NCI-H2107 (cell line): ENCODE measurements around the gene FAM50A.

Source experiments
- DNase-seq: peaks from one replicate; lab custom pipeline; 2025; lab: John Stamatoyannopoulos, UW

The FAM50A gene

GRCh38 chrX:154466036-154466435, 22.1 kb downstream of the FAM50A start:
- no peak for DNase-seq

- no peak for DNase-seq
Observed at GRCh38 chrX:154466907-154467306, 23.0 kb downstream of the FAM50A start.

- DNase-seq = no peak
Observed at GRCh38 chrX:154467556-154467955, 23.6 kb downstream of the FAM50A start.

GRCh38 chrX:154468217-154468616, 24.3 kb downstream of the FAM50A start:
- DNase-seq = no peak

- no peak for DNase-seq
Observed at GRCh38 chrX:154469114-154469513, 25.2 kb downstream of the FAM50A start.

GRCh38 chrX:154469880-154470279, 25.9 kb downstream of the FAM50A start:
- no peak for DNase-seq

- no peak for DNase-seq
Observed at GRCh38 chrX:154470434-154470833, 26.5 kb downstream of the FAM50A start.

GRCh38 chrX:154470914-154471568, 27.1 kb downstream of the FAM50A start:
- DNase-seq = no peak

- no peak for DNase-seq
Observed at GRCh38 chrX:154471839-154472684, 28.1 kb downstream of the FAM50A start.

- DNase-seq = no peak
Observed at GRCh38 chrX:154472685-154473632, 29.0 kb downstream of the FAM50A start.

- DNase-seq = no peak
Observed at GRCh38 chrX:154473683-154474082, 29.7 kb downstream of the FAM50A start.

GRCh38 chrX:154476821-154477220, 32.9 kb downstream of the FAM50A start:
- DNase-seq = no peak

- DNase-seq = no peak
Observed at GRCh38 chrX:154477891-154478477, 34.0 kb downstream of the FAM50A start.

GRCh38 chrX:154478728-154479622, 35.0 kb downstream of the FAM50A start, which contains the start of gene LAGE3:
TSS of gene LAGE3 (minus strand) at chrX:154479281. CDS start at chrX:154478915, 366 bp downstream.
- peak; percentile 82 for DNase-seq

GRCh38 chrX:154481195-154481594, 37.3 kb downstream of the FAM50A start:
- no peak for DNase-seq

GRCh38 chrX:154481911-154482601, 38.1 kb downstream of the FAM50A start:
- DNase-seq = no peak

- no peak for DNase-seq
Observed at GRCh38 chrX:154482786-154483185, 38.8 kb downstream of the FAM50A start.

GRCh38 chrX:154483325-154483724, 39.4 kb downstream of the FAM50A start:
- DNase-seq = no peak

GRCh38 chrX:154484255-154485149, 40.6 kb downstream of the FAM50A start:
- DNase-seq = no peak
